ENCODE results near the gene GRID2. TPM values are rescaled to one million over a fixed set of nuclear protein-coding genes. Genes with fewer than 3 reads are reported as not detected.

GRID2 gene
- total and polyA plus RNA-seq, 2 of the 13 experiments (the other 11 are each of a cell fraction or from before 2014, with no cell fraction given): not detected

DNA sequence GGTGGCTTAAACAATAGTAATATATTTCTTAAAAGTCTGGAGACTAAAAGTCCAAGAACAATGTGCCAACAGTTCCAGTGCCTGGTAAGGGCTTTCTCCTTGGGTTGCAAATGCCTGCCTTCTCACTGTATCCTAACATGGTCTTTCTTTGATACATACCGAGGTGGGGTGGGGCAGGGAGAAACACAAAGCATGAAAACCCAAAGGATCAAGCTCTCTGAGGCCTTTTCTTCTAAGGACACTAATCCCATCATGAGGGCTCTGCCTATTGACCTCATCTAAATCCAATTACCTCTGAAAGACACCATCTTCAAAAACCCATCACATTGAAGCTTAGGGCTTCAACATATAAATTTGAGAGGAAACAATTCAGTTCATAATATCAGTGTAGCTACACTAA is 311.3 kb downstream of the GRID2 start:
- no peak for FAIRE-seq
- CTCF ChIA-PET (ENCODE audit: low intra/inter-chr PET ratio, low total read pairs): no interaction called here

DNA sequence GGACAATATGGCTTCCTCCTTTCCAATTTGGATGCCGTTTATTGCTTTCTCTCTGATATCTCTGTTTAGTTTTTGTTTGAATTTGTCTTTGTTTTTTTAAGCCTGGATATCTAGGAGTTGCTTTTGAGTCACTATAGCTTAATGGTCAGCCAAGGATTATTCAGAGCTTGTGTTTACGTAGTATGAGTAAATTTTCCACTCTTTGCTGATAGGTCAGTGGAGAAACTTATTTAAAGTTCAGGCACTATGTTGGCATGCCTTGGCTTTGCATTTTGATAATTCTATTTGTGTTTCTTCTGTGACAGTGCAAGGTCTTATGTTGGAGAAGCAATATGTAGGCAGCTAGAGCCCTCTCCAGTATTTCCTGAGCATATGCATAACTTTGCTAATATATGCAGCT is 315.2 kb downstream of the GRID2 start:
- no peaks in the 10 kb centered on the region for H3K36me3 ChIP-seq (replicated peaks in 1 of 2; ENCODE audit: control insufficient read depth in 1 of 2, insufficient read depth in 2 of 2, low read length in 2 of 2)
- H3K79me2 ChIP-seq (ENCODE audit: insufficient read depth, low read length): no peaks in the 10 kb centered on the region
- ChIA-PET CTCF (ENCODE audit: low intra/inter-chr PET ratio, low total read pairs) (no interaction called here), POLR2A (no interaction called here)
- H3K27me3 ChIP-seq (ENCODE audit: control insufficient read depth in 1 of 2, insufficient read depth in 2 of 2, low read length in 2 of 2): no peaks in the 10 kb centered on the region
- H3K9ac ChIP-seq (ENCODE audit: insufficient read depth, low read depth, low read length): no peak overlapping the region
- no TSS peak for BruUV-seq (replicated peaks)
- 18% methylated on average over 2 of the region's 2 CpGs for WGBS (ENCODE audit: low lambda C conversion rate)
- no peaks in the 10 kb centered on the region for H3K9me3 ChIP-seq (ENCODE audit: low read length)
- no peak overlapping the region for H3K4me2 ChIP-seq (ENCODE audit: low read depth, low read length)
- no peak overlapping the region for H3K27ac ChIP-seq (ENCODE audit: extremely low read length, insufficient read depth, low read length)
- no peaks in the 10 kb centered on the region for H3K4me1 ChIP-seq (ENCODE audit: insufficient read depth, low read length)
- H2AFZ ChIP-seq (ENCODE audit: low read length): no peak overlapping the region
- ATAC-seq (no peak), FAIRE-seq (no peak), DNase-seq (ENCODE audit: low spot score) (no peak)
- no peaks in the 10 kb centered on the region for H4K20me1 ChIP-seq (ENCODE audit: insufficient read depth, low read length)
- H3K4me3 ChIP-seq (replicated peaks in 1 of 3; ENCODE audit: insufficient read depth in 1 of 3, low read depth in 2 of 3, low read length in 3 of 3): no peak overlapping the region
- TF ChIP-seq CHCHD3 (CRISPR knock-in tag; IDR thresholded peaks at IDR 0.05): no peak
- no peak for TF ChIP-seq ZBTB3 (CRISPR knock-in tag; IDR thresholded peaks at IDR 0.05; ENCODE audit: borderline replicate concordance, low read depth)
- TF ChIP-seq SMARCE1 (IDR thresholded peaks at IDR 0.05; ENCODE audit: borderline replicate concordance): no peak
- in situ Hi-C loops (cut with HindIII; ENCODE audit: extremely low pct_ligation_motif_present, low pct_unique_long_range_greater_than_20kb): no loop called here
- intact Hi-C loops (cut with micrococcal nuclease; ENCODE audit: unreplicated experiment): no loop called here

More for the DNA sequence above, 311.3 kb downstream of the GRID2 start:
- DNase-seq (ENCODE audit: low spot score): no peak
- in situ Hi-C loops (cut with HindIII; ENCODE audit: extremely low pct_ligation_motif_present, low pct_unique_long_range_greater_than_20kb): no loop called here
- ATAC-seq: no peak
- Histone ChIP-seq H3K4me2 (ENCODE audit: low read depth, low read length) (no peak overlapping the region), H4K20me1 (ENCODE audit: insufficient read depth, low read length) (no peaks in the 10 kb centered on the region), H3K79me2 (ENCODE audit: insufficient read depth, low read length) (no peaks in the 10 kb centered on the region), H3K36me3 (replicated peaks in 1 of 2; ENCODE audit: control insufficient read depth in 1 of 2, insufficient read depth in 2 of 2, low read length in 2 of 2) (no peaks in the 10 kb centered on the region), H3K27me3 (ENCODE audit: control insufficient read depth in 1 of 2, insufficient read depth in 2 of 2, low read length in 2 of 2) (no peaks in the 10 kb centered on the region), H3K9me3 (ENCODE audit: low read length) (no peaks in the 10 kb centered on the region), H3K4me3 (replicated peaks in 1 of 3; ENCODE audit: insufficient read depth in 1 of 3, low read depth in 2 of 3, low read length in 3 of 3) (no peak overlapping the region), H2AFZ (ENCODE audit: low read length) (no peak overlapping the region), H3K27ac (ENCODE audit: extremely low read length, insufficient read depth, low read length) (no peak overlapping the region), H3K9ac (ENCODE audit: insufficient read depth, low read depth, low read length) (no peak overlapping the region), H3K4me1 (ENCODE audit: insufficient read depth, low read length) (no peaks in the 10 kb centered on the region)
- intact Hi-C loops (cut with micrococcal nuclease; ENCODE audit: unreplicated experiment): no loop called here
- TF ChIP-seq CERS6 (CRISPR knock-in tag; IDR thresholded peaks at IDR 0.05): no peak
- TF ChIP-seq ZNF138 (CRISPR knock-in tag; IDR thresholded peaks at IDR 0.05; ENCODE audit: low read depth): no peak
- TF ChIP-seq ATF4 (CRISPR knock-in tag; IDR thresholded peaks at IDR 0.05): no peak
- TF ChIP-seq ZNF549 (CRISPR knock-in tag; IDR thresholded peaks at IDR 0.05): no peak
- TF ChIP-seq ATAD3A (CRISPR knock-in tag; IDR thresholded peaks at IDR 0.05): no peak
- no peak for TF ChIP-seq FLYWCH1 (CRISPR knock-in tag; IDR thresholded peaks at IDR 0.05)
- 0% methylated on average over 1 of the region's 1 CpG for WGBS (ENCODE audit: low lambda C conversion rate)
- POLR2A ChIA-PET: no interaction called here
- BruUV-seq (replicated peaks): no TSS peak

Measured in HepG2 (cell line).